UCSD-AML1 (cell line): ENCODE data around the gene ARID4A.
"Not testable (repeated sequence)": the region's sequence is repeated elsewhere in the genome, so short reads cannot be mapped to it uniquely, and the experiment has no call there.

Experiments used
- DNase-seq: peaks from one replicate; lab custom pipeline; 2025; ENCODE audit not compliant: unreplicated experiment; lab: John Stamatoyannopoulos, UW

ARID4A gene, protein sequence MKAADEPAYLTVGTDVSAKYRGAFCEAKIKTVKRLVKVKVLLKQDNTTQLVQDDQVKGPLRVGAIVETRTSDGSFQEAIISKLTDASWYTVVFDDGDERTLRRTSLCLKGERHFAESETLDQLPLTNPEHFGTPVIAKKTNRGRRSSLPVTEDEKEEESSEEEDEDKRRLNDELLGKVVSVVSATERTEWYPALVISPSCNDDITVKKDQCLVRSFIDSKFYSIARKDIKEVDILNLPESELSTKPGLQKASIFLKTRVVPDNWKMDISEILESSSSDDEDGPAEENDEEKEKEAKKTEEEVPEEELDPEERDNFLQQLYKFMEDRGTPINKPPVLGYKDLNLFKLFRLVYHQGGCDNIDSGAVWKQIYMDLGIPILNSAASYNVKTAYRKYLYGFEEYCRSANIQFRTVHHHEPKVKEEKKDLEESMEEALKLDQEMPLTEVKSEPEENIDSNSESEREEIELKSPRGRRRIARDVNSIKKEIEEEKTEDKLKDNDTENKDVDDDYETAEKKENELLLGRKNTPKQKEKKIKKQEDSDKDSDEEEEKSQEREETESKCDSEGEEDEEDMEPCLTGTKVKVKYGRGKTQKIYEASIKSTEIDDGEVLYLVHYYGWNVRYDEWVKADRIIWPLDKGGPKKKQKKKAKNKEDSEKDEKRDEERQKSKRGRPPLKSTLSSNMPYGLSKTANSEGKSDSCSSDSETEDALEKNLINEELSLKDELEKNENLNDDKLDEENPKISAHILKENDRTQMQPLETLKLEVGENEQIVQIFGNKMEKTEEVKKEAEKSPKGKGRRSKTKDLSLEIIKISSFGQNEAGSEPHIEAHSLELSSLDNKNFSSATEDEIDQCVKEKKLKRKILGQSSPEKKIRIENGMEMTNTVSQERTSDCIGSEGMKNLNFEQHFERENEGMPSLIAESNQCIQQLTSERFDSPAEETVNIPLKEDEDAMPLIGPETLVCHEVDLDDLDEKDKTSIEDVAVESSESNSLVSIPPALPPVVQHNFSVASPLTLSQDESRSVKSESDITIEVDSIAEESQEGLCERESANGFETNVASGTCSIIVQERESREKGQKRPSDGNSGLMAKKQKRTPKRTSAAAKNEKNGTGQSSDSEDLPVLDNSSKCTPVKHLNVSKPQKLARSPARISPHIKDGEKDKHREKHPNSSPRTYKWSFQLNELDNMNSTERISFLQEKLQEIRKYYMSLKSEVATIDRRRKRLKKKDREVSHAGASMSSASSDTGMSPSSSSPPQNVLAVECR

GRCh38 chr14:58298477-58299400 is at the start of gene ARID4A:
Gene ARID4A, plus strand, starts transcription at chr14:58298555. Its CDS starts 1,300 bp downstream, at chr14:58299855.
- DNase-seq, result peak; percentile 60

- no peak for DNase-seq
Observed at GRCh38 chr14:58249611-58250010, 48.7 kb upstream of the ARID4A start.

DNA sequence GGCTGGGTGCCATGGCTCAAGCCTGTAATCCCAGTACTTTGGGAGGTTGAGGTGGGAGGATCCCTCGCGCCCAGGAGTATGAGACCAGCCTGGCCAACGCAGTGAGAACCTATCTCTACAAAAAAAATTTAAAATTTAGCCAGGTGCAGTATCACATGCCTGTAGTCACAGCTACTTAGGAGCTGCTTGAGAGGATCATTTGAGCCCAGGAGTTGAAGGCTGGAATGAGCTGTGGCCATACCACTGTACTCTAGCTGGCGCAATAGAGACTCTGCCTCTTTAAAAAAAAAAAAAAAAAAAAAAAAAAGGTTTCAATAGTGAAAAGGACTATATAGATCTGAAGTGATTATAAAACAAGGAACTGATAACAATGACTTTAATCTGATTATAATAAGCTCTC is 40.2 kb upstream of the ARID4A start:
- DNase-seq, result no peak

- DNase-seq, result not testable (repeated sequence)
Observed at GRCh38 chr14:58262005-58262404, 36.4 kb upstream of the ARID4A start.

GRCh38 chr14:58265401-58265800 is 33.0 kb upstream of the ARID4A start:
- DNase-seq, result no peak

GRCh38 chr14:58270628-58271027 is 27.7 kb upstream of the ARID4A start:
- no peak for DNase-seq

- DNase-seq, result no peak
Observed at GRCh38 chr14:58272588-58273372, 25.6 kb upstream of the ARID4A start.

DNA sequence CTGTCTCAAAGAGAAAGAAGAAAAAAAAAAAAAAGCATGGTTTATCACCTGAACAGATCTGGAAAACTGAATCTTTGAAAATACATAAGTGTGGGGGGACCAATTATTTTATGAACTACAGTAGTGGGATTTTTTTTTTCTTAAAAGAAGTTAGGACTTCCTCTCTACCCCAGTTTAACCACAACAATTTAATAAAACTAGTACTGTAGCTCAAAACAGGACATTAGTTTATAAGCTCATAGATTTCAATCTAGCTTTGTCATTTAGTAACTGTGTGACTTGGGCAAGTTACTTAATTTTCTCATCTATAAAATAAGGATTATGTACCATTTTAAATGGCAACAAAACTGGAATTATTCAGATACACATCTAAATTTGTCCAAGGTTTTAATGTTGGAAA is 23.5 kb upstream of the ARID4A start:
- DNase-seq, result no peak

- no peak for DNase-seq
Observed at GRCh38 chr14:58275527-58276190, 22.7 kb upstream of the ARID4A start.

GRCh38 chr14:58276208-58276607 is 22.1 kb upstream of the ARID4A start:
- no peak for DNase-seq

GRCh38 chr14:58278177-58278576 is 20.2 kb upstream of the ARID4A start:
- no peak for DNase-seq

- DNase-seq, result no peak
Observed at GRCh38 chr14:58280954-58281787, 17.2 kb upstream of the ARID4A start.

DNA sequence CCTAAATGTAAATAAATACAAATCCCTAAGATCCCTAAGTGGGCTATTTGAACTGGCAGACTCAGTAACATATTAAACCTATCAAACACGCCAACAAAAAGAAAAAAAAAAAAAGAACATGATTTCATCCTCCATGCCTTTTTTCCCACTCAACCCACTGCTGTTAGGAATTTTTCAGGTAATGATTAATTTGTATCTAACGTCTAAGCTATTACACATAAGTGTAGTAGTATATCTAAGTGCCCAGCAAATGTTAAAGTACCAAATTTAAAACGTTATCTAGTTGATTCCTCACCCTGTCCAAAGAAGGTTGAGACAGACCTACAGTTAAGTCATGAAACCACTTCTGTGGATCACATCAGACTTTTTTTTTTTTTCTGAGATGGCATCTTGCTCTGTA is 16.4 kb upstream of the ARID4A start:
- no peak for DNase-seq

DNA sequence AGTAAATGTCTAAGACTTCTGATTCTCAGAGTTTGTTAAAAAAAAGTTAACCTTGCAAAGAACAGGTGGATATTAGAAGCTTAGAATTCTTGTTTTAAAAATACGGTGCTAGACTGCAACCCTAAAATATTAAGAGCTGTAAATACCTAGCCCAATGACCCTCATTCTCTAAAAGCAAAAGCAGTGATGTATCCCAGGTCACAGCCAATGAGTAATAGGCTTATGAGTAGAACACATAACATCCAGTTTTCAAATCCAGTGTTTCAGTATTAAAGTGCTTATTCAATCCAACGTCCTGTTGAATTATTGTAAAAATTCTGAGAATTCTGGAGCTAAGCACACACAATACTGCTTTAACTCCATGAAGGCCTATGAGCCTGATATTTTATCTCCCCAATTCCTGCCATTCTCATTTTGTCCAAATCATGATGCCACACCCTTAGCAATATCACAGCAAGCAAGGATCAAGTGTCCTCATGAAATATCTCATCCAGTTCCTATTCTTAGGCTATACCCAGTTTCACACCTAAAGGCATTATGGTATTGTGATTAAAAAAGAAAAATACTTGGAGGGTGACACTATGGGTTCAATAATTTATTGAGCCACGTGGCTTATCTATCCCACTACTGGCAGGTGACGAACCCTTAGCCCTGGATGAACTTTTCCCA is 15.3 kb upstream of the ARID4A start:
- DNase-seq, result no peak

DNA sequence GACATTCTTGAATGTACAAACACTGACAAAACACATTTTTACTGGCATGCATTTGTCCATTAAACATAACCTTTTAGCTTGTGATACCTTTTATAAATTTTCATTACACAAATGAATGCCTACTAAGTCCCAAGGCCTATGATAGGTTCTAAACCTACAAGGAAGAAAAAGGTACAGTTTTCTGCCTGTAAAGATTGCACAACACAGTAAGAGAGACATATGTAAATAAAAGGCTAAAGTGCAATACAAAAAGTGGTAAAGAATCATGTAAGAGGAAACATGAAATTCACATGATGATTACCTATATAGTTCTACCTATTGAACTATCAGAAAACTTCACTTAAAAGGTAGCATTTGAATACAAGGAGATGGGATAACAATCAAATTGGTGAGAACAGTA is 14.6 kb upstream of the ARID4A start:
- DNase-seq, result no peak

GRCh38 chr14:58285132-58285531 is 13.2 kb upstream of the ARID4A start:
- DNase-seq, result no peak

DNA sequence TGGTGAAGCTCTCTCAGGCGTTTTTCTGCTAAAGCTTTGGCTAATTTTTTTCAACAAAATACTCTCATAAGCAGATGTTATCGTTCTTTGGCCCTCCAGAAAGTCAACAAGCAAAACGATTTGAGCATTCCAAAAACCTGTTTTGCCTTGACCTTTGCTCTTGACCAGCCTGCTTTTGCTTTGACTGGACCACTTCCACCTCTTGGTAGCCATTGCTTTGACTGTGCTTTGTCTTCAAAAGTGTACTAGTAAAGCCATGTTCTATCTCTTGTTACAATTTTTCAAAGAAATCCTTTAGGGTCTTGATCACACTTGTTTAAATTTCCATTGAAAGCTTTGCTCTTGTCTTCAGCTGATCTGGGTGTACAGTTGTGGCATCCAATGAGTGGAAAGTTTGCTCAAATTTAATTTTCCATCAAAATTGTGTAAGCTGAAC is 10.7 kb upstream of the ARID4A start:
- no peak for DNase-seq
